ENCODE results near the gene KCNMA1. TPM values are rescaled to one million over a fixed set of nuclear protein-coding genes. Genes with fewer than 3 reads are reported as not detected.

The KCNMA1 gene
- total and polyA plus RNA-seq, 8 donors: 0.92 to 155 (median 54.3) TPM

DNA sequence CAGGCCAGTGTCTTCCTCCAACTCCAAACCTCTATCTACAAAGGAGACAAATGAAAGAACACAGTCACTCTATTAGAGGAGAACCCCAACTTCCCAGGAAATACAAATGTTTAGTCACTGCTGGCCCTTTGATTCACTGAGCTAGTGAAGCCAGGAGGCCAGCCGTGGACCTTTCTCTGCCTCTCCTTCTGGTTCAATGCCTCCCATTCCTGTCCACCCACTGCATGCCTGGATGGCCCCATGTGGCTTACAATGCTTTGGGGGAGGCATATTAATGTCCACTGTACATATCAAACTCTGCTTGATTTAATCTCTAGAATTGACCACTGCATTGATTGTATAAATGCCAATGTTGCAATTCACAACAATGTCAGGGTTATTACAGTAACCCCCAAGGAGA is 687.3 kb downstream of the KCNMA1 start:
- DNase-seq: no peak
- Histone ChIP-seq H3K4me3 (no peak overlapping the region), H3K4me1 (no peaks in the 10 kb centered on the region), H3K27me3 (no peaks in the 10 kb centered on the region), H3K27ac (no peak overlapping the region), H3K36me3 (peaks cover 0 to 28% (median 2%) of the 10 kb centered on the region in 4 donors), H3K9me3 (no peaks in the 10 kb centered on the region)
- TF ChIP-seq, protein P1, sequence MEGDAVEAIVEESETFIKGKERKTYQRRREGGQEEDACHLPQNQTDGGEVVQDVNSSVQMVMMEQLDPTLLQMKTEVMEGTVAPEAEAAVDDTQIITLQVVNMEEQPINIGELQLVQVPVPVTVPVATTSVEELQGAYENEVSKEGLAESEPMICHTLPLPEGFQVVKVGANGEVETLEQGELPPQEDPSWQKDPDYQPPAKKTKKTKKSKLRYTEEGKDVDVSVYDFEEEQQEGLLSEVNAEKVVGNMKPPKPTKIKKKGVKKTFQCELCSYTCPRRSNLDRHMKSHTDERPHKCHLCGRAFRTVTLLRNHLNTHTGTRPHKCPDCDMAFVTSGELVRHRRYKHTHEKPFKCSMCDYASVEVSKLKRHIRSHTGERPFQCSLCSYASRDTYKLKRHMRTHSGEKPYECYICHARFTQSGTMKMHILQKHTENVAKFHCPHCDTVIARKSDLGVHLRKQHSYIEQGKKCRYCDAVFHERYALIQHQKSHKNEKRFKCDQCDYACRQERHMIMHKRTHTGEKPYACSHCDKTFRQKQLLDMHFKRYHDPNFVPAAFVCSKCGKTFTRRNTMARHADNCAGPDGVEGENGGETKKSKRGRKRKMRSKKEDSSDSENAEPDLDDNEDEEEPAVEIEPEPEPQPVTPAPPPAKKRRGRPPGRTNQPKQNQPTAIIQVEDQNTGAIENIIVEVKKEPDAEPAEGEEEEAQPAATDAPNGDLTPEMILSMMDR (IDR thresholded peaks at IDR 0.05): no peak
- no peak for TF ChIP-seq POLR2A (IDR thresholded peaks at IDR 0.05)
- no peak for TF ChIP-seq EP300 (IDR thresholded peaks at IDR 0.05)
- TF ChIP-seq POLR2AphosphoS5 (IDR thresholded peaks at IDR 0.05): no peak
- WGBS, 5 donors: 13 to 90% (median 75%) methylated on average over 1 of the region's 1 CpG
- intact Hi-C loops (cut with DNase I; ENCODE audit: low total_unique reads): no loop called here

- Histone ChIP-seq H3K27me3 (no peaks in the 10 kb centered on the region), H3K27ac (no peak overlapping the region), H3K36me3 (peaks cover 0 to 33% (median 2%) of the 10 kb centered on the region in 4 donors), H3K4me3 (no peak overlapping the region), H3K4me1 (no peaks in the 10 kb centered on the region), H3K9me3 (no peaks in the 10 kb centered on the region)
- TF ChIP-seq EP300 (IDR thresholded peaks at IDR 0.05) (no peak), POLR2AphosphoS5 (IDR thresholded peaks at IDR 0.05) (no peak), POLR2A (IDR thresholded peaks at IDR 0.05) (no peak)
- TF ChIP-seq, protein P1 (IDR thresholded peaks at IDR 0.05): no peak
- WGBS, 5 donors: 86 to 95% (median 92%) methylated on average over 1 of the region's 1 CpG
- intact Hi-C loops (cut with DNase I; ENCODE audit: low total_unique reads): no loop called here
- no peak for DNase-seq
Observed at GRCh38 chr10:76946270-76946669, 691.3 kb downstream of the KCNMA1 start.

GRCh38 chr10:76945166-76945565 is 692.4 kb downstream of the KCNMA1 start:
- TF ChIP-seq, protein P1 (IDR thresholded peaks at IDR 0.05): no peak
- no peak for TF ChIP-seq POLR2A (IDR thresholded peaks at IDR 0.05)
- no peak for TF ChIP-seq POLR2AphosphoS5 (IDR thresholded peaks at IDR 0.05)
- no peak for TF ChIP-seq EP300 (IDR thresholded peaks at IDR 0.05)
- Histone ChIP-seq H3K4me1 (peaks cover 0 to 2% (median 0%) of the 10 kb centered on the region in 4 donors), H3K36me3 (peaks cover 0 to 33% (median 2%) of the 10 kb centered on the region in 4 donors), H3K9me3 (no peaks in the 10 kb centered on the region), H3K27ac (no peak overlapping the region), H3K27me3 (no peaks in the 10 kb centered on the region), H3K4me3 (no peak overlapping the region)
- DNase-seq: no peak
- 78 to 90% (median 86%) methylated on average over 5 of the region's 5 CpGs for whole genome bisulfite sequencing, 5 donors
- intact Hi-C loops (cut with DNase I; ENCODE audit: low total_unique reads): no loop called here

DNA sequence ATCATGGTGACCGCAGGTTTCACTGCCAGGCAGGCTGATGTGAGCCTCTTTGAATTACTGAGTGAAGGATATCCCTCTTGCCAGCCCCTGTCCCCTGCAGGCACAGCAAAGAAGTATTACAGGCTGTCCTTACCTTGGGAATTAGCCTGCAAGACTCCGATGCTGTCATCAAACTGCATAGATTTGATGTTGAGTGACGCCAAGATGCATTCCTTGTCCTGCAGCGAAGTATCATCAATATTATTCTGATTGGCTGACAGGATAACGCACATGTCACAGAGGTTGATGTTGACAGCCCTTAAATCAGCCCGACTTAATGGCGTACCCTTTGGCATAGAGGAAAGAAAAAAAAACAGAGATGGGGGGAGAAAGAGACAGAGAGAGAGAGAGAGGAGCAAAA is 693.0 kb downstream of the KCNMA1 start:
- Histone ChIP-seq H3K4me1 (peaks cover 0 to 8% (median 0%) of the 10 kb centered on the region in 4 donors), H3K27me3 (no peaks in the 10 kb centered on the region), H3K9me3 (no peaks in the 10 kb centered on the region), H3K36me3 (peaks cover 0 to 33% (median 2%) of the 10 kb centered on the region in 4 donors), H3K27ac (no peak overlapping the region), H3K4me3 (no peak overlapping the region)
- intact Hi-C loops (cut with DNase I; ENCODE audit: low total_unique reads): no loop called here
- TF ChIP-seq, protein P1 (IDR thresholded peaks at IDR 0.05): no peak
- TF ChIP-seq POLR2AphosphoS5 (IDR thresholded peaks at IDR 0.05) (no peak), EP300 (IDR thresholded peaks at IDR 0.05) (no peak), POLR2A (IDR thresholded peaks at IDR 0.05) (no peak)
- DNase-seq: no peak
- 90 to 94% (median 94%) methylated on average over 7 of the region's 7 CpGs for WGBS, 5 donors
